CD4-positive, alpha-beta T cell treated with Interleukin-10 for 1 hour (primary cell): ENCODE measurements around the gene PTPRF.
A peak's percentile ranks its signal among the peaks of the same experiment; 100 is the strongest.

Experiments
- DNase-seq: peaks from one replicate; pipeline ENCODE4 v3.0.0-alpha.2; 2020

The PTPRF gene

GRCh38 chr1:43556782-43557181, 26.1 kb downstream of the PTPRF start:
- DNase-seq: no peak

DNA sequence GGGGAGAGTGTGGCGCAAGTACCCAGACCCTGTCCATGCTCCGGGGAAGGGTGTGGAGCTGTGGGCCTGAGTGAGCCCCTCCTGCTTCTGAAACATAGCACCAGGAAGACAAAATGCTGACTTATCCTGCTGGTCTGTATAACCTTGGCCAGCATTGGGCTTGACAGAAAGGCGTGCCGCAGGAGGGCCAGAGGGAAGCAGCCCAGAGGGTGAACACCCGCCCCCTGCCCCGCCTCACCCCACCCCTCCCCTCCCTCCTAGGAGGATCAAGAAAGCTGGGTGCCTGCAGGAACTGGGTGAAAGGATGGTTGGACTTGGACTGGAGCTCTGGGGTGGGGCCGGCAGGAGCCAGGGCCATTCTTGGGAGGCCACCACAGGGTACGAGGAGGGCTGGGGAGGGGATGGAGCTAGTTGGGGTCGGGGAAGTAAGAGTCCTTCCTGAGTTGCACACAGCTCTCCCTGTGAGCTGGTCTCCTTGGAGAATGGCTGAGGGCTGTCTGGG, 27.1 kb downstream of the PTPRF start:
- DNase-seq: no peak

DNA sequence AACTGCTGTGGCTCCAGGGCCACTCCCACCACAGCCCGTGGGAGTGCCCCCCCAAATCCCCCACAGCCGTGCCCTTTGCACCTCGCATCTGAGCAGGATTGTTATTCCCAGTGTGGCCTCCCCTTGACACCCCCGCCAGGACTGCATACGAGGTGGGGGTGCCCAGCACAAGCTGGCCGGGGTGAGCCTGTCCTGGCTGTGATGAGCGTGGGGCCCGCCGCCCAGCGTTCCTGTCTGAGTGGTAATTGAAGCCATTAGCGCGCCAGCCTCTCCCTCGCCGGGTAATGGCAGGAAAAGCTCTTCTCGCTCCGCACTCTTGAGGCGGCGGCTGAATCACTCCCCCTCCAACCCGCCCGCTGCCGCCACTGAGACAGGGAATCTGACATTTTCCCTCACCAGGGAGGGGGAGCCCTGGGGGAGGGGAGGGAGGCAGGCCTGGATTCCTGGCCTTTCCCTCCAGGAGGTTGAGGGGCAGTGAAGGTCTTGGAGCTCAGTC, 27.7 kb downstream of the PTPRF start:
- DNase-seq: no peak

DNA sequence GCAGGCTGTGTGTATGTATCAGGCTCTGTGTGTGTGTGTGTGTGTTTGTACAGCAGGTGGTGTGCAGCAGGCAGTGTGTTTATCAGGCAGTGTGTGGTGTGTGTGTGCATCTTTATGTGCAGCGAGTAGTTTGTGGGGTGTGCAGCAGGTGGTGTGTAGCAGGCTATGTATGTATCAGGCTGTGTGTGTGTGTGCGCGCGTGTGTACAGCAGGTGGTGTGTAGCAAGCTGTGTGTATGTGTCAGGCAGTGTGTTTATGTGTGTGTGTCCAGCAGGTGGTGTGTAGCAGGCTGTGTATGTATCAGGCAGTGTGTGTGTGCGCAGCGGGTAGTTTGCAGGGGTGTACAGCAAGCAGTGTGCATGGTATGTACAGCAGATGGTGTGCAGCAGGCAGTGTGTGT, 29.0 kb downstream of the PTPRF start:
- no peak for DNase-seq

GRCh38 chr1:43560286-43560685, 29.6 kb downstream of the PTPRF start:
- no peak for DNase-seq

GRCh38 chr1:43563876-43564539, 33.3 kb downstream of the PTPRF start:
- no peak for DNase-seq

DNA sequence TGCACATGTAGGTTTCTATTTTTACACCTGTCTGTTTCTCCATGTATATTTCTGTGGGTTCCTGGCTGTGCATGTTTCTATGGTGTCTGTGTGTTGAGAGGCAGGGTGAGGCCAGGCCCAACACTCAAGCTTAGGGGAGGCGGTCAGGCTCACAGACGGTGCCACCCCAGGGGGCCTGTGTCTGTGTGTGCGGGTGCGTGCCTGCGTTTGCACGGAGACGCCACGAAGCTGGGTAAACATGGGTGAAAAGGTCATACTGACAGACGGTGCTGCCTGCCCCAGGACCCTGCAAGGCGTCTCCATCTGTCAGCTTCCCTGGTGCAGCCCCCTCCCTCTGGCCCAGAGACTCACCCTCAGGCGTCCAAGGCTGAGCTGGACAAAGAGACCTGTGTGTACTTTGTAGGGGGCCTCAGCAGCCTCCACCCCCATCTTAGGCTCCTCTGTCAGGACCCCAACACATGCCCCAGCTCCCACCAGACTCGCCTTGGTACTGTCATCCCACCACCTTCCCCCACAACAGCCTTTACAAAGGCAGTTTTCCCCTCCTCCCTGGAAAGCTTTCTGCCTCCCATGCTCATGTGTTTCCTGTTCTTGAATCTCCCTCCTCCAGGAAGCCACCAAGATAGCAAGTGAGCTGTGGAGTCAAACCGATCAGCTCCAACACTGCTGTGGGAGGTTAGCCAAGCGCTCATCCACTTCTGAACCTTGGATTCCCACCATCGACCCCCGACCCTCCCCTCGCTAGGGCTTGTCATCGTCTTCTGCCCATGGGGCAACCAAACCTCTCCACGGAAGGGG, 34.1 kb downstream of the PTPRF start:
- DNase-seq: no peak

GRCh38 chr1:43565600-43566360, 35.1 kb downstream of the PTPRF start:
- DNase-seq: peak; percentile 22

- DNase-seq: no peak
Measured at GRCh38 chr1:43566382-43567044, 35.8 kb downstream of the PTPRF start.

DNA sequence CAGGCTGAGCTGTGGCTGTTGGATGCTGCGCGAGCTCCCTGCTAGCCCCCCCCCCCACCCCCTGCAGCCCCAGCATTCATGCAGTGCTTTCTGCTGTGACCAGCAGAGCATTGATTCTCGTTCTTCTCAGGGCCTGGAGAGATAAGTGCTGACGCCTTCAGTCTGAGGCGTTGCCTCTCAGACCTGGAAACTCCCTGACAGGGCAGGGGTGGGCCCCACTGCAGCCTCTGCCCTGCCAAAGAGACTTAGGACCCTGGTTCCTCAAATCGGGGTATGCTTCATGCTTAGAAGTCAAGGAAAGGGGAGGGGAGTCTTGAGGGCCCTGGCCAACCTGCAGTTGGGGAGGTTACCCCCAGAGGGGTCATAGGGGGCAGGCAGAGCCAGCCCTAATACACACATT, 38.5 kb downstream of the PTPRF start:
- DNase-seq: no peak

DNA sequence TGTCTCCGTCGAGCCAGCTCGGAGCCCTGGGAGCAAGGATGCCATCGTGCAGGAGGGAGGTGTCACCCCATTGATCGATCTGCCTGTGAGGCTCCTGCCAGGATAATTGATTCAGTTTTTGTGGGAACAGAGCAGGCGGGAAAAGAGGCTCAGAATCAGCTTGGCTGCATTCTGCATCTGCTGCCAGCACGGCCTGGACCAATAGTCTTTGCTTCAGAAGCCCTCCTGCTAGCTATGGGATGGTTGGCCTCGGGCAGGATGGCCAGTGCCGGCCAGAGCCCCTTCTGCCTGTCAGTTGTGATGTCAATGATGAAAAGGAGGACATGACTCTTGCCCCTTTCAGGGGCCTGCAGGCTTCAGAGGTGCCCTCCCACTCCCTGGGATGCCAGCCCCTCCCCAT, 39.6 kb downstream of the PTPRF start:
- no peak for DNase-seq

DNA sequence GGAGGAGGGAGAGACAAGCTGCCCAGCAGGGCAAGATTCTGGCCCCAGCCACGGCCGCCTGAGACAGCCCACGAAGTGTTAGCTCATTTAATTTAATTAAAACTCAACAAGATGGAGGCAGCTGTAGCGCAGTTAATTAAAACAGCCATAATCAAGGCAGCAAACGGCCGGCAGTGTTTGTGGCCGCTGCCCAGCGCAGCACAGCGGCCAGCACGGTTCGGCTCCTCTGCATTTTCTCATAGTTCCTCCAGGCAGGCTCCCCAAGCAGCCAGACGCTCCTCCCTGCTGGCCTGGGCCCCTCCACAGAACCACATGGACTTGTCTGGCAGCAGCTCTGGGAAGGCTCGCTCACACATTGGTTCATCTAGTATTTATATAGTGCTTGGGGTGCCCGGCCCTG, 40.0 kb downstream of the PTPRF start:
- no peak for DNase-seq

DNA sequence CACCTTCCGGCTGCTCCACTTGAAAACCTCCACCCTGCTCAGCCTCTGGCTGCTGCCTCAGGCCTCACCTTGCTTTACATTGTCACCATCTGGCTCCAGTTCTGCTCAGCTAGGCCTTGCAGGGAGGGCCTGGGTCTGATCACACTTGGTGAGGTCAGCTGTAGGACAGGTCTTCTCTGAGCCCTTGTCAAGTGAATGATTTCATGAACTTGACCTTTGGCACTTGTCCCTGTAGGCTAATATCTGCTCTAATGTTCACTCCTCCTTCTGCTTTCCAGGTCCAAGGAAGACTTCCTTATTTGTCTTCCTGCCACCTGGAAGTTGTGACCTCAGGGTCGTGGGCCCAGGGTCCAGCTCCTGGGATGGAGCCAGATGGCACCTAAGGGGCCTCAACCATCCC, 41.4 kb downstream of the PTPRF start:
- DNase-seq: no peak

DNA sequence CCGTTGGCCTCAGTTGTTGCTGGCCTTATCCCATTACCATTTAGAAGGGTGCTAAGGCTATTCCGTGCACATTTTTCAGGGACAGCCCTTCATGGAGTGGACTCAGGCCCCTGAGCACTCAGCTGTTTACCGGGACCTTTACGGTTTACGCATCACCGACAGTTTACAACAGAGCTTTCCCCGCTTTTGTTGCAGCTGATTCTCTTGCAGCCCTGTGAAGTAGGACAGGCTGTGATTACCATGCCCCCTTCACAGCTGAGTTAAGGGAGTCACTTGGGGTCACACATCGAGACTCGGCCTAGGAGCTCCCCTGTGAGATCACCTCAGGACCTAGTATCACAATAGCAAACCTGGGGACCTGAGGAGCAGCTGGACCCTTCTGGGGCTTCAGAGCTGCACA, 41.9 kb downstream of the PTPRF start:
- DNase-seq: no peak

DNA sequence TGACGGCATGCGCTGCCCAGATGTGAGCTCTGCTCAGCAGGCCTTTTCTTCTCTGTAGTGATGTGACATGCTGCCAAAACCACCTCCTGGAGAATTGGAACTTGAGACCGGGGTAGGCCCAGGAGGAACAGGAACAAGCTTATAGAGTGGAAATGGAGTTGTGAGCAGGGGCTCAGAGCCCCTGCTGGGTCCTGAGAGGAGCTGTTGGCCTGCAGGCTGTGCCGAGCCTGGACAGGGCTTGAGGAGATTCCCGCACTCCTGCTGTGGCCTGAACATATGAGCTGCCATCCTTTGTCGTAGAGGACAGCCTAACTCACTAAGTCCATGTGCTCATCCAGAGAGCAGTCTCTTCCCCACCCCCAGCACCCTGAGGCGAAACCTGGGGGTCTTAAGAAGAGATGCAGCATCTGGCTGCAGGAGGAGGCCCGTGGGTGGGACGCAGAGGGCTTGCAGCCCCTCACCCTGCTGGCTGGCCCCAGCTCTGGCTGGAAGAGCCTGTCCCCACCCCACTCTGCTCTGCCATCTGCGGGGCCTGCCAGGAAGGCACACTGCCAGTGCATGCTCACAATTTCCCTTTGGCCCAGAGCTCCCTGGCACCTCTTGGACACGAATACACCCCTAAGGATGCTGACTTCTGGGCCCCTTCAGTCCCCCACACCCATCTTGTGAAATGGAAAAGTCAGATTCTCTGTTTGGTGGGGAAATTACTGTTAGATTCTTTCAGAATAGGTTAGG, 42.5 kb downstream of the PTPRF start:
- no peak for DNase-seq

GRCh38 chr1:43576521-43576920, 45.8 kb downstream of the PTPRF start:
- DNase-seq: no peak

DNA sequence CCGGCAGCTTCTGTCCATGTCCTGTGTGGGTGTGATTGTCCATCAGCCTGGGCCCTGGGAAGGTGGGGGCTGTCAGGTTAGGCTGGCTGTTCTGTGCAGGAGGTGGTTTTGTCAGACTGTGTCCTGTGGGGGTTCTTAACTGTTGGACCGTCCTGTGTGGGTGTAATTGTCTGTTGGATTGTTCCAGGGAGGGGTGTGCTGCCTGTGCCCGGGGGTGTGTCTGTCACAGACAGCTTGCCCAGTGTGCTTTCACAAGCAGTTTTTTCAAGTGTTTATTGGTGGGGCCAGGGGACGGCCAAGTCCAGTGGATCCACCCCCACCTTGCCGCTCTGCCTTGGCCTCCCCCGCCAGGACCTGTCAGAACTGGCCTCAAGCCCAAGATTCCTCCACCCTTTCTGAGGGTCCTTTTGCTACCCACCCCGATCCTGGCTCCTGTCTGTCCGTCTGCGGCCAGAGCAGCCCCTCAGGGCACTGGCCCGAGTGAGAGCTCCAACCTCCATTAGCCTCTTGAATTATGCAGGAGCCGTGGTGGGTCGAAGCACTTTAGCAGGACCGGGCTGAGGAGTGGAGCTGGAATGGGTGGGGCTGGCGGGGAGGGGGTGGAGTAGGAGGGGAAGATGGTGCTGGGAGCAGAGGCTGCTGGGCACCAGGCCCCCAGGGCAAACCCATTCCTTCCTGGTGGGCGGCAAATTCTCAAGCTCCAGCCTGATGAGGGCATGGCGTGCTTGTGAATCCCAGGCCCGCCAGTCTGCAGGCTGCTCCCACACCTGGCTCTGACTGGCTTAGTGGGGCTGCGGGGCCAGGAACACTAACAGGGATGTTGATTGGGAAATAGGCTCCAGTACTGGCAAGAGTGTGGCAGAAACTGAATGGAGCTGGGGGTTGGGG, 47.2 kb downstream of the PTPRF start:
- no peak for DNase-seq

DNA sequence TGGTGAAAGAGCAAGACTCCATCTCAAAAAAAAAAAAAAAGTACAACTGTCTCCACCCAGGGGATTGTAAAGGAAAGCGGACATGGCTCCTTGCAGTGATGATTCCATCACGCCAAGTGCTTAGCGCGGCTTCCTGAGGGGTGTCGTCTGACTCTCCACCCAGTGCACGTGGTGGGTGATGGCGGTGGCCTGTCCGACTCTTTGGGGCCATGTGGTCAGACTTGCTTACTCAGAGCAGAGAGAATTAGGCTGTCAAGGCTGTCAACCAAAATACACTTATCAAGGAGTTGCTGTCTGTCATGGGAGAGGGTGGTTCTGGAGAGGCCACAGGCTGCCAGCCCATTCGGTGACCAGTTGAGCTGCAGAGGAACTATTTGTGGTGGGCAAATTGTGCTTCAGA, 49.4 kb downstream of the PTPRF start:
- no peak for DNase-seq

DNA sequence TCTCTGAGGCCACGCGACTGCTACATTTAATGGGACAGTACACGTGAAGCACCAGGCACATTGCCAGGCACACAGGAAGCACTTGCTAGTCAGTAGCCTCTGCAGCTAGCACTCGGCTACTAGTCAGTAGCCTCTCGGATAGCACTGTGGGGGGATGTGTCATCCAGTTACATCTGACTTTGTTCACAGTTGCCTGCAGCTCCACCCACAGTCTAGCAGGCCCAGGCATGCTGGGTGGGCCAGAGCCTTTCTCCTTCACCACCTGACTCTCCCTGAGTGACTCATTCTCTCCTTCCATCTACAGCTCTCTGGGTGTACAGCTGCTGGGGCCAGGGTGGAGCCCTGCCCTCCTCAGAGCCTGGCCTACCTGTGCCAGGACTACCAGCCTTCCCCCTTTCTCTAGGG, 51.5 kb downstream of the PTPRF start:
- DNase-seq: no peak

- DNase-seq: no peak
Measured at GRCh38 chr1:43583058-43583457, 52.4 kb downstream of the PTPRF start.

DNA sequence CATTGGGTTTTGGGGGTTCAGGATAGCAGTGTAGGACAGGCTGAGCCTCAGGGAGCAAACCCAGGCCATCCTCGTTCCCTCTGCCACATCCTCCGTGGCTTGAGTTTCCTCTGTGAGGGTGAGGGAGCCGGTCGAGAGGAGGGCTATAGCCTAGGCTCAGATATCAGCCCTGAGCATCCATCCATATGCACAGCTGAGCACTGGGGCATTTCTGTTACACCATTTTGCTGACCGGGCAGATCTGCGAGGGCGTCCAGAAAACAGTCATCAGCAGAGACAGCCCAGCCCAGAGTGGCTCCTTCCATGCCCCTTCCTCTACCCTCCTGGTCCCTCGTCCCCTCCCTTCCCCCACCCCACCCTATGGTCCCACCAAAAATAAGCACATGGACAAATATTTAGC, 53.5 kb downstream of the PTPRF start:
- no peak for DNase-seq
